Activated CD4-positive, alpha-beta T cell treated with anti-CD3 and anti-CD28 coated beads, Interleukin-2, amount 10 ng/mL, durations not matched to agents 24 days and 14 days (primary cell): ENCODE data around the gene IPCEF1. TPM values are rescaled to one million over a fixed set of nuclear protein-coding genes. Genes with fewer than 3 reads are reported as not detected.
"Not testable (repeated sequence)": the region's sequence is repeated elsewhere in the genome, so short reads cannot be mapped to it uniquely, and the experiment has no call there.

Experiments used
- DNase-seq: peaks from one replicate; pipeline ENCODE4 v3.0.0; 2022
- H3K27ac Mint-ChIP-seq: one replicate; pipeline ENCODE4 v1.8.0; 2022; ENCODE audit warnings: mild to moderate bottlenecking, mixed read lengths
- H3K27me3 Mint-ChIP-seq: one replicate; pipeline ENCODE4 v1.8.0; 2022; ENCODE audit warnings: mixed read lengths
- H3K36me3 Mint-ChIP-seq: one replicate; pipeline ENCODE4 v1.8.0; 2022; ENCODE audit warnings: low read depth, mild to moderate bottlenecking, mixed read lengths
- H3K4me1 Mint-ChIP-seq: one replicate; pipeline ENCODE4 v1.8.0; 2021; ENCODE audit warnings: mixed read lengths
- H3K4me3 Mint-ChIP-seq: one replicate; pipeline ENCODE4 v1.8.0; 2022; ENCODE audit warnings: mild to moderate bottlenecking, moderate library complexity, mixed read lengths
- H3K9me3 Mint-ChIP-seq: one replicate; pipeline ENCODE4 v1.8.0; 2021; ENCODE audit warnings: mixed read lengths
- intact Hi-C: fragments of 100-400 bp; cut with micrococcal nuclease; formaldehyde crosslinking; loops from one replicate; pipeline ENCODE4 v1.15.1; 2023
- total RNA-seq: library from RNA; stranded (reverse); gene quantifications from 2 replicates; pipeline ENCODE4 v1.2.3, GENCODE V29; 2022

Gene IPCEF1
- total RNA-seq, 1 donor from 2014 or later = 1.5 TPM

GRCh38 chr6:154218301-154218700 is 138.3 kb downstream of the IPCEF1 start:
- H3K4me3 Mint-ChIP-seq = no peak overlapping the region
- H3K27ac Mint-ChIP-seq = no peak overlapping the region
- peaks cover 15% of the 10 kb centered on the region for H3K4me1 Mint-ChIP-seq
- intact Hi-C loops = no loop called here
- H3K27me3 Mint-ChIP-seq = peaks cover 4% of the 10 kb centered on the region
- no peak for DNase-seq
- H3K36me3 Mint-ChIP-seq = peaks cover 14% of the 10 kb centered on the region
- no peaks in the 10 kb centered on the region for H3K9me3 Mint-ChIP-seq

DNA sequence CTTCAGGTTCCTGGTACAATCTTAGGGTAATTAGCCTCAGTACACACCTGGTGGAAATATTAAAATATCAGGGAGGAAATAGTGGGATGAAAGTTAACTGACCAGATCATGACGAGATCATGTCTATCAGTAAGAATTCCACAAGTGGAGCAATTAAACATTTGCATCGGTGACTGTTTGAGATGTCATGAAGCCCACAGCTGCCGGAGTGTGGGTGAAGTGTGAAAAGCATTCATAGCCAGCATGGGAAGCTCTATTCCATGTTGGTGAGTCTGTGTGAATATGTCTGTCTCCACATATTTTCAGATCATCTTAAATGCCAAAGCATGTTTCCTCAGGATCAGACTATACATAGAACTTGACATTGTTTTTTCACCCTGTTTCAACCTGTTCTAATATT is 142.8 kb downstream of the IPCEF1 start:
- Mint-ChIP-seq H3K36me3 (peaks cover 8% of the 10 kb centered on the region), H3K4me3 (no peak overlapping the region), H3K4me1 (peaks cover 8% of the 10 kb centered on the region), H3K27me3 (no peaks in the 10 kb centered on the region), H3K9me3 (no peaks in the 10 kb centered on the region), H3K27ac (no peak overlapping the region)
- intact Hi-C loops = no loop called here
- DNase-seq = no peak

DNA sequence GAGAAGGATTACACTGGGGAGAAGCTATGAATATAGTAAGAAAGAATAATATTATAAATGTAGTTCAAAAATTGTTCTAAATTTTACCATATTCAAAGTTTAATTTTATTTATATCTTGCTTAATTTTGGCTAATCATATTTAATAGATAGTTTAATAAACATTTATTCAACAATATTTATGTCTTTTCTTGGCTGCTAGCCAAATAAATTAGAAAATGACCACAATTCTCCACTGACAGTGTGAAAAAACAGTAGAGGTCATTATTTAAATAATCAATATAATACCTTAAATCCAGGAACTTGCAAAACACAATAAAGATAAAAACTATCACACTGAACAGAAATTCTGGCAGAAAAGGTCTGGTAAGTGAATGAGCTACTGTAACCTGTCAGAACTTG is 145.9 kb downstream of the IPCEF1 start:
- peaks cover 4% of the 10 kb centered on the region for H3K9me3 Mint-ChIP-seq
- no peaks in the 10 kb centered on the region for H3K27me3 Mint-ChIP-seq
- no peak overlapping the region for H3K27ac Mint-ChIP-seq
- intact Hi-C loops = no loop called here
- no peak overlapping the region for H3K4me3 Mint-ChIP-seq
- peaks cover 18% of the 10 kb centered on the region for H3K36me3 Mint-ChIP-seq
- DNase-seq = no peak
- no peaks in the 10 kb centered on the region for H3K4me1 Mint-ChIP-seq

GRCh38 chr6:154209555-154209954 is 147.0 kb downstream of the IPCEF1 start:
- Mint-ChIP-seq H3K36me3 (peaks cover 23% of the 10 kb centered on the region), H3K9me3 (peaks cover 4% of the 10 kb centered on the region), H3K27ac (no peak overlapping the region), H3K4me1 (no peaks in the 10 kb centered on the region), H3K27me3 (no peaks in the 10 kb centered on the region), H3K4me3 (no peak overlapping the region)
- DNase-seq = no peak
- intact Hi-C loops = no loop called here

DNA sequence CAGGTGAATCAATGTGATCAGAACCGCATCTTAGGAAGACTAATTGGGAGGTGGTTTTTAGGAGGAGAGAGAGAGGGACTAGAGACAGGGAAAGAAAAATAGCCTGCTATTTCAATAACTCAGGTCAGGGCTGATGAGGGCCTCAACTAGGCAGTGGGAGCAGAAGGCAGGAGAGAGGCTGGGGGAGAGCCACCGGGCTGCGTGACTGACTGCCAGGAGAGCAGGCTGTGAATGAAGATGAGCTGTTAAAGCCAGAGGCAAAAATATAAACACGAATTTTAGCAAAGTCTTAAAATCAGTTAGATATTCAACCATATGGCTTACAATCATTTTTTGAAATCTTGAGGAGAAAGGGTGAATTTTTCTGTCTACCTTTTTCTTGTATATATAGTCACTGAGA is 149.6 kb downstream of the IPCEF1 start:
- intact Hi-C loops = no loop called here
- Mint-ChIP-seq H3K27ac (no peak overlapping the region), H3K4me1 (no peaks in the 10 kb centered on the region), H3K4me3 (no peak overlapping the region), H3K9me3 (peaks cover 21% of the 10 kb centered on the region), H3K36me3 (peaks cover 31% of the 10 kb centered on the region), H3K27me3 (no peaks in the 10 kb centered on the region)
- DNase-seq = no peak

DNA sequence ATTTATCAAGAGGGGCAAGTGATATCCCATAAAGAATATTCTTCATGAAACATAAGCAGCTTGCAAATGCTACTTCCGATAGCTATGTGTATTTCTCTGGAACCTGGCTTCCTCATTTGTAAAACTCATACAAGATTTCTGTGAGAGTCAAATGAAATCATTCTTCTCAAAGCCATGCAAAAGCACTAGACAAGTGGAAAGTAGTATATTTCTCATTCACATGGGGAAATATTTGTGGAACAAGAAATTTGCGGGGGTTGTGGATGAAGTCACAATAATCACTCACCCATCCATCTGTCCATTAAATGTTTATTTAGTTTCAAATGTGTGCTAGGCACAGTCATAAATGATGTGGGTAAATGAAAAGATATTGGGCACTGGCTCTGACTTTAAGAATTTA is 150.5 kb downstream of the IPCEF1 start:
- Mint-ChIP-seq H3K36me3 (peaks cover 35% of the 10 kb centered on the region), H3K4me1 (no peaks in the 10 kb centered on the region), H3K27me3 (no peaks in the 10 kb centered on the region), H3K27ac (no peak overlapping the region), H3K9me3 (peaks cover 29% of the 10 kb centered on the region), H3K4me3 (no peak overlapping the region)
- no peak for DNase-seq
- intact Hi-C loops = no loop called here

DNA sequence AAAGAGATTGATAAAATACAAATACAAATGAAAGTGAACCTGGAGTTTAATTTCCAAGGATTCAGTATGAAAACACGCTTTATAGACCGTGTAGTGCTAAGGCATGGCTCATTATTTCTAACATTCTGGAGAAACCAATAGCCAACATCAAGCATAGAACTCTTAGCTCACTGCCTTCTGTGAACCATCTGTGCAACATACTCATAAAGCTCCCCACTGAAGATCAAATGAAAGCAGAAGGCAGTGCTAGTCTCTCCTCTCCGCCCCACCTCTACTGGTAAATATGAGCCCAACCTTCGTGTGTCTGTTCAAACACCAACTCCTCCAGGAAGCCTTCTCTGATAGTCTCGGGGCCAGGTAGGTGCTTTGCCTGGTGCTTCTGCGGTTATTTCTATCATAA is 153.6 kb downstream of the IPCEF1 start:
- no peak for DNase-seq
- H3K27me3 Mint-ChIP-seq = no peaks in the 10 kb centered on the region
- H3K27ac Mint-ChIP-seq = no peak overlapping the region
- H3K36me3 Mint-ChIP-seq = peaks cover 46% of the 10 kb centered on the region
- peaks cover 26% of the 10 kb centered on the region for H3K9me3 Mint-ChIP-seq
- H3K4me1 Mint-ChIP-seq = peaks cover 3% of the 10 kb centered on the region
- intact Hi-C loops = no loop called here
- no peak overlapping the region for H3K4me3 Mint-ChIP-seq

DNA sequence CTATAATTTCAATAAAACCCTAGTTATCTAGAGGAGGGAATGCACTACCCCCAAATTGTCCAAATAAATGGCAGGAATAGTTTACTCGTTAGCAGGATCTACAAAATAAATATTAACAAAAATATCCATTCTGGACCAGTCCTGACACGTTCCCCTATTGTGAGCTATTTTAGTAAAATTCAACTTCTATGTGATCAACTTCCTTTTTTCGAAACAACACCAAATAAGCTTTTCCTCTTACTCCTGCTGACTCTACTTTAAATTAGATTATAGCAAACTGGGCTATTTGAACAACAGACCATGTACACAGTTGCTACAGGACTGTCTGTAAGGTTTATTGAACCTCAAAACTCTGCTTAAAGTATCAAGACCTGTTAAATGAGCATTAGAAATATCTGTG is 154.3 kb downstream of the IPCEF1 start:
- intact Hi-C loops = no loop called here
- peaks cover 43% of the 10 kb centered on the region for H3K36me3 Mint-ChIP-seq
- peaks cover 6% of the 10 kb centered on the region for H3K4me1 Mint-ChIP-seq

GRCh38 chr6:154201688-154202087 is 154.9 kb downstream of the IPCEF1 start:
- H3K27ac Mint-ChIP-seq, H3K27me3 Mint-ChIP-seq, DNase-seq, H3K4me1 Mint-ChIP-seq, intact Hi-C loops, H3K4me3 Mint-ChIP-seq: not testable (repeated sequence)
- Mint-ChIP-seq H3K9me3 (peaks cover 26% of the 10 kb centered on the region), H3K36me3 (peaks cover 40% of the 10 kb centered on the region)

More for the DNA sequence above, 154.3 kb downstream of the IPCEF1 start:
- no peak for DNase-seq
- no peaks in the 10 kb centered on the region for H3K27me3 Mint-ChIP-seq
- H3K27ac Mint-ChIP-seq = no peak overlapping the region
- H3K4me3 Mint-ChIP-seq = no peak overlapping the region
- H3K9me3 Mint-ChIP-seq = peaks cover 26% of the 10 kb centered on the region

DNA sequence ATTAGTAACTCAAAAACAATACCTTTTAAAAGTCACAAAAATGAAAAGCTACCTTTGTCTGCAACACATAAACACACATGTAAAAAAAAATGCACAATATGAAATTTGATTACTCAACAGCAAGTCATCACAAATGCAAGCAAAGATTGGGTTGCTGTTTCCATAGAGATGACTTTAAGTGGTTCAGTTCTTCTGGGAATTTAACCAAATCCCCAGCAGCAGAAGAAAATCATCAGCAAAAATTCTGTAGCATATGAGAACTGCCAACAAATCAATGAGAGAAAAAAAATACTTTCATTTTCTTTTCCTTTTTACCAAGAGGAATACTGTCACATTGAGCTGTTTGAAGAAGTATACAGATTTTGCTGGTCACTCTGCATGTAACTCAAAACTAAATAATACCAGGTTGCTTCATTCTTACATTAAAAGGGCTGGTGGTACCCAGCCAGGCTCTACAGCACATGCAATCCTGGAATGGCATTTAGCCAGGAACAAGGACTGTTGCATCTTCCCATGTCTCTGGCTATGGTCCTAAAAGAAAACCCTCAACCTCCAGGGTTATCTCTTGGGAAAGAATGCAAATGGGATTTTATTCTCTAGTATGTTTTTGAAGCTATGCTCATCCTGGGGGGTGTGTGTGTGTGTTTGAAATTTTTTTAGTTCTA is 159.3 kb downstream of the IPCEF1 start:
- Mint-ChIP-seq H3K36me3 (peaks cover 22% of the 10 kb centered on the region), H3K4me1 (peaks cover 14% of the 10 kb centered on the region), H3K4me3 (no peak overlapping the region), H3K27me3 (no peaks in the 10 kb centered on the region), H3K9me3 (peaks cover 16% of the 10 kb centered on the region), H3K27ac (no peak overlapping the region)
- intact Hi-C loops = no loop called here
- DNase-seq = no peak

DNA sequence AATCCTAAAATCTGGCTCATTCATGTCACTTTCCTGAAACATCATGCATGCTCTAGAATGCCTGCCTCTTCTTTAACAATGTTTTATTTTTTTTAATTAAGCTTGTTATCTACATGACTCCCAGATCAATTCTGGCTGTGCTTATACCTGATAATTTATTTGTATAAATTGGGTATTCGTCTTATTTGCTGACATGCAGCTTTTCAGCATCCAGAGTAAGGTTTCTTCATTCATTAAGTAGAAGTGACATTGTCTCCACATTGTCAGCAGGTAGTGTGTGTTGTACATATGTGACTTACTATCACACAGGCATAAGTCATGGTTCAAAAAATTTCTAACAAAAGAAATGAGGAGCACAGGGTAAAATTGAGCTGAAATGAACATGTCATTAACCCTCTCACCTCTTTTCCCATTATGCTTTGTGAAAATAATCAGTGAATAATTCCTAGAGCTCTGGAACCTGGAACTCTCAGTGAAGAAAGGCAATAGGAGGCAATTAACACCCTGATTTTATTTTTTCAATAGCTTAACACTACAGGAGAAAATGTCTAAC is 160.2 kb downstream of the IPCEF1 start:
- peaks cover 14% of the 10 kb centered on the region for H3K4me1 Mint-ChIP-seq
- intact Hi-C loops = no loop called here
- no peak for DNase-seq
- no peak overlapping the region for H3K4me3 Mint-ChIP-seq
- H3K27me3 Mint-ChIP-seq = no peaks in the 10 kb centered on the region
- H3K36me3 Mint-ChIP-seq = peaks cover 19% of the 10 kb centered on the region
- H3K9me3 Mint-ChIP-seq = peaks cover 8% of the 10 kb centered on the region
- no peak overlapping the region for H3K27ac Mint-ChIP-seq

DNA sequence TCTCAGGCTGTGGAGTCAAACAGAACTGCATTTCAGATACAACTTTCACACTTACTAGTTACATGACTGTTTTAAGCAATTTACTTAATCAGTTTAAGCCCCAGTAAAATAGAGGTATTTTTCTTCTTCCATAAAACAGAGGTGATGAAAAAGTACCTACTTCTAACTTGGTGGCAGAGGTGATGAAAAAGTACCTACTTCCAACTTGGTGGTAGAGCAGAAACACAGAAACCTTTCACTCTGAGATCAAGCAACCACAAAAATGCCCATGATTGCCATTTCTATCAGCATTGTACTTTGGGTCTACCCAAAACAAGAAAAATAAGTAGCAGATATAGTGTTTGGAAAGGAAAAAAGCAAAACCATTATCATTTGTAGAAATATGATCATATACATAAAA is 168.9 kb downstream of the IPCEF1 start:
- Mint-ChIP-seq H3K9me3 (peaks cover 1% of the 10 kb centered on the region), H3K27me3 (no peaks in the 10 kb centered on the region), H3K4me3 (no peak overlapping the region), H3K4me1 (peaks cover 2% of the 10 kb centered on the region), H3K36me3 (peaks cover 2% of the 10 kb centered on the region), H3K27ac (no peak overlapping the region)
- no peak for DNase-seq
- intact Hi-C loops = no loop called here

- Mint-ChIP-seq H3K9me3 (peaks cover 4% of the 10 kb centered on the region), H3K27ac (no peak overlapping the region), H3K36me3 (peaks cover 5% of the 10 kb centered on the region), H3K4me1 (peaks cover 2% of the 10 kb centered on the region), H3K27me3 (no peaks in the 10 kb centered on the region), H3K4me3 (no peak overlapping the region)
- no peak for DNase-seq
- intact Hi-C loops = no loop called here
Observed at GRCh38 chr6:154187203-154187602, 169.4 kb downstream of the IPCEF1 start.

- DNase-seq = no peak
- no peaks in the 10 kb centered on the region for H3K27me3 Mint-ChIP-seq
- intact Hi-C loops = no loop called here
- H3K27ac Mint-ChIP-seq = no peak overlapping the region
- H3K4me3 Mint-ChIP-seq = no peak overlapping the region
- H3K4me1 Mint-ChIP-seq = no peaks in the 10 kb centered on the region
- H3K9me3 Mint-ChIP-seq = peaks cover 19% of the 10 kb centered on the region
- H3K36me3 Mint-ChIP-seq = peaks cover 11% of the 10 kb centered on the region
Observed at GRCh38 chr6:154179434-154179833, 177.2 kb downstream of the IPCEF1 start.

DNA sequence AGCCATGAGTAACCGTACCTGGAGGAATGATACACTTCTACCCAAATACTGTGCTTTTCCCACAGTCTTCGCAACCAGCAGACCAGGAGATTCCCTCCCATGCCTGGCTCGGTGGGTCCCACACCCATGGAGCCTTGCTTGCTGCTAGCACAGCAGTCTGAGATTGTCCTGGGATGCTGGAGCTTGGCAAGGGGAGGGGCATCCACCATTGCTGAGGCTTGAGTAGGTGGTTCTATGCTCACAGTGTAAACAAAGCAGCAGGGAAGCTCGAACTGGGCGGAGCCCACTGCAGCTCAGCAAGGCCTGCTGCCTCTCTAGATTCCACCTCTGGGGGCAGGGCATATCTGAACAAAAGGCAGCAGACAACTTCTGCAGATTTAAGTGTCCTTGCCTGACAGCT is 184.2 kb downstream of the IPCEF1 start:
- H3K36me3 Mint-ChIP-seq = peaks cover 12% of the 10 kb centered on the region
- H3K9me3 Mint-ChIP-seq = peaks cover 22% of the 10 kb centered on the region
- H3K4me3 Mint-ChIP-seq, intact Hi-C loops, H3K27ac Mint-ChIP-seq, H3K27me3 Mint-ChIP-seq, DNase-seq: not testable (repeated sequence)
- peaks cover 11% of the 10 kb centered on the region for H3K4me1 Mint-ChIP-seq
